Keratinocyte (primary cell): ENCODE results near the gene EYS. TPM values are rescaled to one million over a fixed set of nuclear protein-coding genes. Genes with fewer than 3 reads are reported as not detected.

Source experiments
- DNase-seq: peaks from one replicate; pipeline ENCODE4 v3.0.0-alpha.2; 2011; ENCODE audit warnings: low read depth, missing footprints, low spot score
- FAIRE-seq: peaks from 2 replicates; lab custom pipeline; 2011; peaks lifted over from hg19 to GRCh38; lab: Jason Lieb, UNC
- H2AFZ ChIP-seq: 2 replicates; pipeline ENCODE4 v1.6.0; 2012; ENCODE audit warnings: low read length, control low read depth, inconsistent platforms; ENCODE audit not compliant: control insufficient read depth
- H3K27ac ChIP-seq: 2 replicates; pipeline ENCODE4 v1.5.1; 2011; ENCODE audit warnings: low read length; ENCODE audit not compliant: control insufficient read depth, insufficient read depth
- H3K27me3 ChIP-seq: 3 replicates; pipeline ENCODE4 v1.6.0; 2011; ENCODE audit warnings: low read length; ENCODE audit not compliant: control insufficient read depth, insufficient read depth; ENCODE audit errors: extremely low read depth
- H3K36me3 ChIP-seq, 2 experiments: 2 replicates in 1 of 2; 3 replicates in 1 of 2; pipeline ENCODE4 v1.5.1; 2011; ENCODE audit warnings: low read length in 2 of 2, mild to moderate bottlenecking in 1 of 2; ENCODE audit not compliant: control insufficient read depth in 2 of 2, insufficient read depth in 2 of 2; ENCODE audit errors: extremely low read depth in 1 of 2
- H3K4me1 ChIP-seq: 3 replicates; pipeline ENCODE4 v1.5.1; 2011; ENCODE audit warnings: low read length; ENCODE audit not compliant: control insufficient read depth, insufficient read depth; ENCODE audit errors: extremely low read depth
- H3K4me2 ChIP-seq: 3 replicates; pipeline ENCODE4 v1.6.0; 2011; ENCODE audit warnings: low read depth, low read length; ENCODE audit not compliant: control insufficient read depth, insufficient read depth; ENCODE audit errors: extremely low read depth
- H3K4me3 ChIP-seq, 3 experiments: fragments of 200-600 bp in 1 of 3; sonication (generic) in 1 of 3; 2 replicates in 2 of 3; 3 replicates in 1 of 3; pipeline ENCODE4 v1.5.1; 2011 to 2016; ENCODE audit warnings: low read length in 3 of 3, mild to moderate bottlenecking in 3 of 3, control low read depth in 2 of 3, inconsistent platforms in 1 of 3, low read depth in 1 of 3, mixed read lengths in 1 of 3, mixed run types in 1 of 3, moderate library complexity in 1 of 3; ENCODE audit not compliant: control insufficient read depth in 2 of 3, insufficient read depth in 2 of 3; ENCODE audit errors: extremely low read depth in 1 of 3
- H3K79me2 ChIP-seq: 2 replicates; pipeline ENCODE4 v1.6.0; 2012; ENCODE audit warnings: low read length; ENCODE audit not compliant: control insufficient read depth, insufficient read depth
- H3K9ac ChIP-seq: 3 replicates; pipeline ENCODE4 v1.6.0; 2011; ENCODE audit warnings: low read length; ENCODE audit not compliant: control insufficient read depth, insufficient read depth; ENCODE audit errors: extremely low read depth
- H3K9me1 ChIP-seq: 3 replicates; pipeline ENCODE4 v1.6.0; 2011; ENCODE audit warnings: low read length; ENCODE audit not compliant: control insufficient read depth, insufficient read depth; ENCODE audit errors: extremely low read depth
- H3K9me3 ChIP-seq: 2 replicates; pipeline ENCODE4 v1.5.1; 2012; ENCODE audit warnings: low read depth, low read length; ENCODE audit not compliant: control insufficient read depth
- H4K20me1 ChIP-seq: 3 replicates; pipeline ENCODE4 v1.6.0; 2011; ENCODE audit warnings: low read length; ENCODE audit not compliant: control insufficient read depth, insufficient read depth; ENCODE audit errors: extremely low read depth
- EZH2 ChIP-seq: IDR thresholded peaks from one replicate; pipeline ENCODE4 v1.6.1; 2012; ENCODE audit warnings: inconsistent platforms, mild to moderate bottlenecking, low read length, moderate library complexity
- dilution Hi-C: fragments of 300-500 bp; cut with MboI; formaldehyde crosslinking; loops from one replicate; pipeline ENCODE4 v1.7.0; 2020; ENCODE audit warnings: low sequenced_read_pairs; ENCODE audit not compliant: extremely low pct_ligation_motif_present
- polyA plus RNA-seq, 5 experiments: library from polyadenylated mRNA; depleted of rRNA in 3 of 5; stranded (reverse) in 3 of 5; stranded (forward) in 1 of 5; unstranded in 1 of 5; fragments of >200 nt; gene quantifications; 1 replicate in 1 of 5; 2 replicates in 3 of 5; 3 replicates in 1 of 5; pipeline versions ENCODE4 v1.2.1 to v1.2.3, GENCODE V29; 2011 to 2012; ENCODE audit warnings: missing spikeins in 2 of 5, low read depth in 1 of 5, low replicate concordance in 1 of 5
- TF ChIP-seq, protein P1 (sequence below), 3 experiments: IDR thresholded peaks in 1 of 3; conservative IDR thresholded peaks in 1 of 3; optimal IDR thresholded peaks in 1 of 3; 2 replicates in 2 of 3; 3 replicates in 1 of 3; pipeline versions ENCODE3 to v1.5.1; 2011; ENCODE audit warnings: low read length in 3 of 3, mild to moderate bottlenecking in 3 of 3, moderate library complexity in 2 of 3, control low read depth in 1 of 3, inconsistent platforms in 1 of 3; ENCODE audit not compliant: insufficient read depth in 2 of 3; ENCODE audit errors: extremely low read depth in 1 of 3

The EYS gene
- polyA plus RNA-seq, 1 donor (not counting 4 experiments of a cell fraction or from before 2014, with no cell fraction given), result 0.34 TPM

GRCh38 chr6:65135567-65135966 is 571.5 kb downstream of the EYS start:
- no peaks in the 10 kb centered on the region for H3K79me2 ChIP-seq
- dilution Hi-C loops, result no loop called here
- no peak overlapping the region for H3K4me2 ChIP-seq
- no peaks in the 10 kb centered on the region for H3K27me3 ChIP-seq
- TF ChIP-seq, protein P1, sequence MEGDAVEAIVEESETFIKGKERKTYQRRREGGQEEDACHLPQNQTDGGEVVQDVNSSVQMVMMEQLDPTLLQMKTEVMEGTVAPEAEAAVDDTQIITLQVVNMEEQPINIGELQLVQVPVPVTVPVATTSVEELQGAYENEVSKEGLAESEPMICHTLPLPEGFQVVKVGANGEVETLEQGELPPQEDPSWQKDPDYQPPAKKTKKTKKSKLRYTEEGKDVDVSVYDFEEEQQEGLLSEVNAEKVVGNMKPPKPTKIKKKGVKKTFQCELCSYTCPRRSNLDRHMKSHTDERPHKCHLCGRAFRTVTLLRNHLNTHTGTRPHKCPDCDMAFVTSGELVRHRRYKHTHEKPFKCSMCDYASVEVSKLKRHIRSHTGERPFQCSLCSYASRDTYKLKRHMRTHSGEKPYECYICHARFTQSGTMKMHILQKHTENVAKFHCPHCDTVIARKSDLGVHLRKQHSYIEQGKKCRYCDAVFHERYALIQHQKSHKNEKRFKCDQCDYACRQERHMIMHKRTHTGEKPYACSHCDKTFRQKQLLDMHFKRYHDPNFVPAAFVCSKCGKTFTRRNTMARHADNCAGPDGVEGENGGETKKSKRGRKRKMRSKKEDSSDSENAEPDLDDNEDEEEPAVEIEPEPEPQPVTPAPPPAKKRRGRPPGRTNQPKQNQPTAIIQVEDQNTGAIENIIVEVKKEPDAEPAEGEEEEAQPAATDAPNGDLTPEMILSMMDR (optimal IDR thresholded peaks at IDR 0.05 in 1 of 3, IDR thresholded peaks at IDR 0.05 in 1 of 3, conservative IDR thresholded peaks at IDR 0.05 in 1 of 3; ENCODE audit: extremely low read depth in 1 of 3, insufficient read depth in 2 of 3, low read length in 3 of 3), result no peak
- no peak for TF ChIP-seq EZH2
- H3K9me3 ChIP-seq, result no peaks in the 10 kb centered on the region
- no peaks in the 10 kb centered on the region for H4K20me1 ChIP-seq
- FAIRE-seq, result no peak
- no peak for DNase-seq
- H3K9ac ChIP-seq, result no peak overlapping the region
- no peak overlapping the region for H3K4me3 ChIP-seq
- no peak overlapping the region for H2AFZ ChIP-seq
- no peaks in the 10 kb centered on the region for H3K36me3 ChIP-seq
- H3K4me1 ChIP-seq, result no peaks in the 10 kb centered on the region
- H3K9me1 ChIP-seq, result no peaks in the 10 kb centered on the region
- no peak overlapping the region for H3K27ac ChIP-seq

DNA sequence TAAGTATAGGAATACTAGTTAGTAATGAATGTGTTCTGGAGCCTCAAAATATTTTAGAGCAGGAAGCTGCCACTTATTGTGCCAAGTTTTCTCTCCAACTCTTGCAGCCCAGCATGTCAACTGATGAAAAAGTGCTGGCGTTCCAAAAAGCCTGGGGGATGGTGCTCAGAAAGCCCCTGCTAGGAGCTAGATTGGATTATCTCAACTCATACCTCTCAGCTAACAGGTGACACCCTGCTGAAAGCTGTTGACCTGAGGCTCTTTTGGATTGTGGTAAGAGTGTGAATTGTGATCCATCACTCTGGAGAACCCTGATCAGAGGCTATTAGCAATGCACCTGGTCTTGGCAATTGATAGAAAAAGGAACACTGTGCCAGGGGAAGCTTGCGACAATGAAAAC is 580.4 kb downstream of the EYS start:
- Histone ChIP-seq H3K27me3 (no peaks in the 10 kb centered on the region), H3K4me3 (no peak overlapping the region), H3K27ac (no peak overlapping the region), H3K4me1 (no peaks in the 10 kb centered on the region), H2AFZ (no peak overlapping the region), H3K9me3 (no peaks in the 10 kb centered on the region), H3K9ac (no peak overlapping the region), H3K9me1 (no peaks in the 10 kb centered on the region), H3K36me3 (no peaks in the 10 kb centered on the region), H3K4me2 (no peak overlapping the region), H3K79me2 (no peaks in the 10 kb centered on the region), H4K20me1 (no peaks in the 10 kb centered on the region)
- DNase-seq (no peak), FAIRE-seq (no peak)
- dilution Hi-C loops, result no loop called here
- no peak for TF ChIP-seq EZH2
- TF ChIP-seq, protein P1 (optimal IDR thresholded peaks at IDR 0.05 in 1 of 3, IDR thresholded peaks at IDR 0.05 in 1 of 3, conservative IDR thresholded peaks at IDR 0.05 in 1 of 3; ENCODE audit: extremely low read depth in 1 of 3, insufficient read depth in 2 of 3, low read length in 3 of 3), result no peak
